GM18498 (cell line): ENCODE data around the gene CETN1.

Experiments used
- ATAC-seq: cut with Tn5 transposase; IDR thresholded peaks from one replicate; pipeline ENCODE4 v1.9.1; 2021; ENCODE audit warnings: mild to moderate bottlenecking, moderate library complexity; ENCODE audit not compliant: unreplicated experiment

Gene CETN1

GRCh38 chr18:621291-622043, 41.3 kb downstream of the CETN1 start:
- no peak for ATAC-seq

DNA sequence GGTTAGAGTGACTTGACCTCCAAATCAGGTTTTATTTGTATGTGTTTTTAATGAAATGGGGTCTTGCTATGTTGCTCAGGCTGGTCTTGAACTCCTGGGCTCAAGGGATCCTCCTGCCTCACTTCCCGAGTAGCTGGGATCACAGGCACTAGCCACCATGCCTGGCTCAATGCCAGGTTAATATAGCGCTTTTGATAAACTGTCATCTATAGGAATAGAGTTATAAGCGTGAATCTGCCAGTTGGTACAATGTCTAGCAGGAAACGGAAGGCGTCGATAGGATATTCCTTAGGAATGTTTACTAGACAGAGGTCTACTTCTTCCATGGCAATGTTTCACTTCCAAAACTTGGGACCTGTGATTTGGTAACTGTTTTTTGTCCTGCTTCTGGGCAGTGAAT, 42.1 kb downstream of the CETN1 start:
- no peak for ATAC-seq

GRCh38 chr18:623761-624620, 43.8 kb downstream of the CETN1 start:
- ATAC-seq, result peak; percentile 69

DNA sequence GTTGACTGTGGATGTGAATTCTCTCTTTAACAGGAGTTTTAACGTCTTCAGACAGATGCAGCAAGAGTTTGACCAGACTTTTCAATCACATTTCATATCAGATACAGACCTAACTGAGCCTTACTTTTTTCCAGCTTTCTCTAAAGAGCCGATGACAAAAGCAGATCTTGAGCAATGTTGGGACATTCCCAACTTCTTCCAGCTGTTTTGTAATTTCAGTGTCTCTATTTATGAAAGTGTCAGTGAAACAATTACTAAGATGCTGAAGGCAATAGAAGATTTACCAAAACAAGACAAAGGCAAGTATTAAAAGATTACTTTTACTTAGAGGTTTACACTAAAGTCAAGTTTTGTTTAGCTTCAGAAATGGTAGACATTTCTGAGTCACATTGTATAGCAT, 47.1 kb downstream of the CETN1 start:
- ATAC-seq, result no peak

DNA sequence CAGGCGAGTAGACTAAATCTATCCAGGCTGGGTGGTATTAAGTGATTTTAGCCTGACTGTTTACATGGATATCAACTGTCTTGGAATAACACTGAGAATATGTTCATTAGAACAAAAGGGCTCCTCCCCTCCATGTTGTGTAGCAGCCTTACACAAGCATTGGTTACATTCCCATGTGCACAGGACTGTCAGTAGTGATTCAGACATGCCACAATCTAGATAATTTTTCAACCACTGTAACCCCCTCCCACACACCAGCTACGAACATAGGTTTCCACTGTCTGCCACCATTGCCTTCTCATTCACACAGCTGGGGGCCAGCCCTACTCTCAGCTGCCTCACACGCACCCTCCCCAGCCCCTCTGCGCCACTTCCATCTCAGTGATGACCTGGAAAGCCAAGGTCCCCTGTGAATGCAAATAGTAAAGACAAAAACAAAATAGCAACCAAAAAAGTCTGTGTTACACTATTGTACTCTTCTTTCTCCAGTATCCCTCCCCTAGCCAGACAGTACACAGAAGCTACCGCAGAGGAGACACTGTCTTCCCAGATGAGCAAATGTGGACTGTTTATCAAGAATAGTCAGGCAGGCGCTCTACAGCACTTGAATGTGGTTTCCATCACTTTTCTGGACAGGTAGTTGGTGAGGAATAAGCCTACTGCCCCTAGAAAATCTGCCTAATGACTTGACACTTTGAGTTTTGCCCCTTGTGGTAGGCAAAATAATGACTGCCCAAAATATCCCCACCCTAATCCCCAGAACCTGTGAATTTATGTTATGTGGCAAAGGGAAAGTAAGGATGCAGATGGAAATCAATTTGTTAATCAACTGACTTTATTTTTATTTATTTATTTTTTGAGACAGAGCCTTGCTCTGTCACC, 49.3 kb downstream of the CETN1 start:
- ATAC-seq, result no peak

DNA sequence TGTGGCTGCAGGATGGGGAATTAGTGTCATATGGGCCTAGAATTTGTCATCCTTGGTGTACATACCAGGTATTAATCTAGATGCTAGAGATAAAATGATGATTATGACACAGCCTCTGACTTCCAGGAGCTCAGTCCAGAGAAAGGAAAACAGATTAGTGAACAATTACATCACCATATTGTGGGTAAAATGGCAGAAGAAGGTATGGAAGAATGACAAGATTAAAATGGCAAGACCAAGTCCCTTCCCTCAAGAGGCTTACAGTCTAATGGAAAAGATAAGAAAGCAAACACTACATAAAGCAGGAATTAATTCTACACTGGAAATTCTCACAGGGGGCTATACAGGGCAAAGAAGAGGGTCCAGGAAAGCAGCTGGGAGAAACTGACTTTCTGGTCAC, 51.4 kb downstream of the CETN1 start:
- no peak for ATAC-seq
